Left cardiac atrium (tissue), 4 donors: ENCODE data around the gene DHX38. TPM values are rescaled to one million over a fixed set of nuclear protein-coding genes. Genes with fewer than 3 reads are reported as not detected.

Experiments used
- ATAC-seq, 2 donors: fragments of 200-7000 bp; cut with Tn5 transposase; one replicate each; pipeline ENCODE4 v1.9.1; 2020; ENCODE audit warnings: mild to moderate bottlenecking in 2 of 2, moderate library complexity in 2 of 2
- DNase-seq: peaks from one replicate; pipeline ENCODE4 v3.0.0-alpha.2; 2020
- intact Hi-C, 2 donors: fragments of 100-400 bp; cut with DNase I; formaldehyde crosslinking; loops; one replicate each; pipeline versions ENCODE4 v1.14.1 to v1.15.1; 2022 to 2023
- total RNA-seq, 2 donors: library from RNA; stranded (reverse); fragmentation: NEBNext Ultra II Directional; extraction: Animal tissue kit (Norgen Biotek cat#: 25700); gene quantifications; one replicate each; pipeline ENCODE4 v1.2.1, GENCODE V29; 2021
- donor health status: DM: no; HTN: yes; CAD: no.
- donor health status: DM: no; HTN: yes; CAD: no; lungs with severe emphysema.
- donor health status: DM: yes; HTN: yes; CAD: no.
- donor health status: Dilated cardiomyopathy.

Gene DHX38
- total RNA-seq, 2 donors from 2014 or later, result 33.5 to 45.3 TPM

DNA sequence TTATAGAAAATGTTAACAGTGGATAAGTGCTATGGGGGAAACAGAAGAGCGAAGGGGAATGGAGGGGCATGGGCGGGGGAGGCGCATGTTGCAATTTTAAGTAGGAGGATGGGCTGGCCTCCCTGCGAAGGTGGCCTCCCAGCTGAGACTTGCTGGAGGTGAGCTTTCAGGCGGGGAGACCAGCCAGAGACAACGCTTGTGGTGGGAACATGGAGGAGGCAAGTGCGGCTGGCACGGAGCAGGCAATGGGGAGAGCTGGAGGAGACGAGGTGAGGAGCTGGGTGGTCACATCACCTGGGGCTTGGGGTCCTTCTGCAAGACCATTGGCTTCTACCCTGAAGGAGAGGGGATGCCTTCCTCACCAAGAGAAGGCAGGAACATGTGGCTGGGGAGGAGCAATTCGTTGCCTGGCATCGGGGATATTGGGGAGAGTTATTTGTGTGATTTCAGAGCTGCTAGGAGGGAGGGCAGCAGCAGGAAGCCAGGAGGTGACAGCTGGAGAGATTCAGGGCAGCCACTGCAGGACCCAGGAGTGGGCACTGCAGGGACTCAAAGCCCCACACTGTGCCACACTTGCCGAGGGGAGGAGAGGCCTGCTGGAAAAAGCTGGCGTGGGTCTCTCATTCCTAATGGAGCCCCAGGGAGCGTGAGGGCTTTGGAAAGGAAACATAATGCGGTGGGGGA, 43.9 kb downstream of the DHX38 start:
- ATAC-seq (no peak), DNase-seq (no peak)
- intact Hi-C loops, result no loop called here

DNA sequence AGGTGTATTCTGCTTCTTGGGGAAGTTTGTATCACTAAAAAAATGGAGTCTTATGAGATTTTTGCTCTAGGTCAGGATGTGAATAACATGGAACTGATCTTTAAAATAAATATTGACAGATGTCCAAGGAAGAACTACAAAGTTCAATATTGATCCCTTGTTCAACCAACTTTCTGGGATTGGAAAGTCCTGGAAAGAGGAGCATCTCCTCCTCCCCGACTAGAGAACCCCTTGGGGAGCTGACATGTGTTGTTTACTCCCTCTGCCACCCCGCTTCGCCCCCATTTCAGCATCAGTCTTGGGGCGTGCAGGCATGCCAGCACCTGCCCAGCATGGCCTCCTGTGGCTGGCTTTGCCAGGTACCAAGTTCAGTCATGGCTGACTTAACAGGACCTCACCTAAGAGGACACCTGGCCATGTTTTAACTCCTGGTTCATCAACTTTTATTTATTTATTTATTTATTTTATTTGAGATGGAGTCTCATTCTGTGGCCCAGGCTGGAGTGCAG, 44.5 kb downstream of the DHX38 start:
- intact Hi-C loops, result no loop called here
- DNase-seq (no peak), ATAC-seq (no peak)

DNA sequence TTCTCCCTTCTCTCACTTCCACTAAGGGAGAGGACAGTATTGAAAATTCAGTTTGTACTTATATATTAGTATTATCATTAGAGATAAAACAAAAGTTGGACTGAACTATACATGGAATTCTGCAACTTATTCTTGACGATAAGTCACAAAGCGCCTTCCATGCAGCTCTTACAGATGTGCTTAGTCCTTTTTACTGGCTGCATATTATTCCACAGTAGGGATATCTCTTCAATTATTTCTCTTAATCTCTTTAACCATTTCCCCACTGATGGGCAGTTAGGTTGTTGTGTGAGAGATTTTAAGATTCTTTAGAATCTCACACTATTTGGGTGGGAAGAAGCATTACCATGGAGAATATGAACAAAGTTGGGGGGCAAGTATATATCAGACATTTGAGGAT, 46.3 kb downstream of the DHX38 start:
- intact Hi-C loops, result no loop called here
- ATAC-seq (no peak), DNase-seq (no peak)

GRCh38 chr16:72142476-72142875, 48.8 kb downstream of the DHX38 start:
- no peak for DNase-seq
- ATAC-seq, result no peak
- intact Hi-C loops, result no loop called here

GRCh38 chr16:72149676-72150464, 56.2 kb downstream of the DHX38 start:
- intact Hi-C loops, result no loop called here
- ATAC-seq (no peak), DNase-seq (no peak)

- DNase-seq (no peak), ATAC-seq (no peak)
- intact Hi-C loops, result no loop called here
Measured at GRCh38 chr16:72159386-72159785, 65.7 kb downstream of the DHX38 start.

GRCh38 chr16:72159801-72160200, 66.2 kb downstream of the DHX38 start:
- no peak for ATAC-seq
- no peak for DNase-seq
- intact Hi-C loops, result loop anchor here in 1 of 2 donors (10.0 kb wide), 1 partner anchor 65 kb away; no protein-coding TSS in a partner anchor

GRCh38 chr16:72162105-72162692, 68.6 kb downstream of the DHX38 start:
- ATAC-seq (no peak), DNase-seq (no peak)
- intact Hi-C loops, result loop anchor here in 1 of 2 donors (10.0 kb wide), 1 partner anchor 63 kb away; no protein-coding TSS in a partner anchor

Other genes starting within 250 kb of the DHX38 start
- gene ATXN1L, start 247.9 kb upstream of the DHX38 start, total RNA-seq, result 10 to 100 TPM; 16.8 to 21.4 TPM
- gene ZNF821, start 209.7 kb upstream of the DHX38 start, total RNA-seq, result 1 to 10 TPM; 3.6 to 5.7 TPM
- 100 to 1,000 TPM; 117 to 138 TPM for gene IST1, start 198.3 kb upstream of the DHX38 start, total RNA-seq
- gene PKD1L3, start 93.4 kb upstream of the DHX38 start, total RNA-seq, result under 1 TPM; 0.71 to 0.91 TPM
- 10 to 100 TPM; 34.5 to 44.3 TPM for gene DHODH, start 85.1 kb upstream of the DHX38 start, total RNA-seq
- gene HP, start 39.3 kb upstream of the DHX38 start, total RNA-seq, result 100 to 1,000 TPM; 192 to 348 TPM
- 10 to 100 TPM in 1 of 2 donors, 1 to 10 TPM in 1; 9.2 to 18.1 TPM for gene HPR, start 30.6 kb upstream of the DHX38 start, total RNA-seq
- 1 to 10 TPM; 6.5 to 7.8 TPM for gene TXNL4B, start 227 bp upstream of the DHX38 start, total RNA-seq
- under 1 TPM; 0.32 to 0.42 TPM for gene PMFBP1, start 78.3 kb downstream of the DHX38 start, total RNA-seq